GM12874 (cell line): Measurements from ENCODE around the gene GRIA1.

Experiments
- CTCF ChIP-seq: IDR thresholded peaks from 2 replicates; pipeline ENCODE4 v1.5.1; 2011; ENCODE audit warnings: low read depth, mild to moderate bottlenecking, control low read depth, low read length, moderate library complexity; ENCODE audit not compliant: insufficient read depth

GRIA1 gene

GRCh38 chr5:153658149-153658548 is 167.7 kb downstream of the GRIA1 start:
- TF ChIP-seq CTCF, result no peak

- TF ChIP-seq CTCF, result no peak
Measured at GRCh38 chr5:153658606-153659005, 168.1 kb downstream of the GRIA1 start.

DNA sequence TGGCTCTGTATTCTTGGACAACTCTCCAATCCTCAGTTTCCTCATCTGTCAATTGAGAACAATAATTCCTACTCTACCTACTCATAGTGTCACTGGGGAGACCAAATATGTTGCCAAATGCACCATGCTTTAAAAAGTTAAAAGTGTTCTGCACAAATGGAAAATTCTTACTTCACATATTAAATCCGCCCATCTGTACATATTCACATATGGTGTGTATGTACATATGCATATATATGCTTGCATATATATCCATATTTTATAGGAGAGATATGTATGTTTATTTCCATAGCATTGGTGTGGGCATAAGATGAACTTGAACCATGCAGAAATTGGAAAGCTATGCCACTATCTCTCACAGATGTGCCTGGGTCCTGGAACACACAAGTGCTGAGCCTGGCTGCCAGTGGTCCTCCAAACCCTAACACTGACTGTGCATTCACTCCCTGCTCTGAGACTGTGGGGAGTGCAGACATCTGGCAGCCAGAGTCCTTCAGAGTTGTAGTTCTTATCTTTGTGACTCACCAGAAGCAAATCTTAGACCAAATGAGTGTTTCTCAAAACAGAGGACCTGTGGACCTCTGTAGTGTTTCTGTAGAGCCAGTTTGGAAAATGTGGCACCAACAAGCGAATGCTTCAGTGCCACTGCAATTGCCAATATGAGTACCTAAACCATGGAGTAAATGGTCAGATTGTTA is 168.7 kb downstream of the GRIA1 start:
- no peak for TF ChIP-seq CTCF

DNA sequence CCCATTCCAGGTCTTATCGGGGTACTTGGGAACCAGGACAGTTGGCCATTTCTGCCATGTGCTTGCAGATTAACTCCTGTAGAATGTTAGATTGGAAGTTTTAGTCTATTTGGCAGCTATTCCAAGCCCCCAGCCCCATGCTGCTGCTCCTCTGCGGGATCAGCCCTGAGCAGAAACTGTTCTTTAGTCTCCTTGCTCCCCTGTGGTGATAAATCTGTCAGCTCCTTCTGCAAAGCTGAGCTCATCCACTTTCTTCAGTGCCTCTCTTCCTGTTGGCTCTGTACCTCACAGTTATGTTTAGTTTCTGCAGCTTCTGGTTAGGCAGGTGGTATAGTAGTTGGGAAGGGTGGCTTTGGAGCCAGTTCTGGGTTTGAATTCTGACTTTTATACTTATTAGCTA is 170.4 kb downstream of the GRIA1 start:
- TF ChIP-seq CTCF, result no peak

DNA sequence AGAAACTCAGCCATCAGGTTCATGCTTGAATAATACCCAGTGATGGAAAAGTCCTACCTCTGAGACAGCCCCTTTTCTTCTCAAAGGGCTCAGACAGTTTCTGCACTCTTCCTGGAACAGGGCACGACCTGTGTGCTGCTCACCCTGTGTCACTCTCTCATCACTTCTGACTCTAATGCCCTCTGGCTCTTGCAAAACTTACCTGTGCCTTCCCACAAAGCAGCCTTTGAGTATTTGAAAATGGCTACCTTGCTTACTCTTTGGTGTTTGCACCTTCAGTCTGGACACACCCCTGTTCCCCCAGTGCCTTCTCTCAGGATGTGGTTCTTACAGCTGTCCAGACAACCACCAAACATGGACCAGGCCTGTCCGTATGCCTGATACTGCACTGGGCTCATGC is 171.4 kb downstream of the GRIA1 start:
- TF ChIP-seq CTCF, result no peak

DNA sequence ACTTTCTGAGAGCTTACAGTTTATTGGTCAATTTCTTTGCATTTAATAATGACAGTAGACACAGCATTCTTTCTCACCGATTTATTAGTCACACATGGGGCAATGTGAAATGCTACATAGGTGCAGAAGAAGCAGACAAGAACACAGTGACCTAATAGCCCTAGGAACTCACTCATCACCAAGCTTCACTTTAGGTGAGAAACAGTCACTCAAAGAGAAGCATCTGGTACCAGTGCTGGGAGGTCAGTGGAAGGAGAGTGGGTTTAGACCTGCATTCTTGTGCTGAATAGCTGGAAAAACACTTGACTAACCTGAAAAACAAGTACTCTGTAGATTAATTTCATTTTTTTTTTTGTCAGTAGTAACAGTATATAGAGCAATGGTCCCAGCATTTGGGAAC is 179.6 kb downstream of the GRIA1 start:
- no peak for TF ChIP-seq CTCF

DNA sequence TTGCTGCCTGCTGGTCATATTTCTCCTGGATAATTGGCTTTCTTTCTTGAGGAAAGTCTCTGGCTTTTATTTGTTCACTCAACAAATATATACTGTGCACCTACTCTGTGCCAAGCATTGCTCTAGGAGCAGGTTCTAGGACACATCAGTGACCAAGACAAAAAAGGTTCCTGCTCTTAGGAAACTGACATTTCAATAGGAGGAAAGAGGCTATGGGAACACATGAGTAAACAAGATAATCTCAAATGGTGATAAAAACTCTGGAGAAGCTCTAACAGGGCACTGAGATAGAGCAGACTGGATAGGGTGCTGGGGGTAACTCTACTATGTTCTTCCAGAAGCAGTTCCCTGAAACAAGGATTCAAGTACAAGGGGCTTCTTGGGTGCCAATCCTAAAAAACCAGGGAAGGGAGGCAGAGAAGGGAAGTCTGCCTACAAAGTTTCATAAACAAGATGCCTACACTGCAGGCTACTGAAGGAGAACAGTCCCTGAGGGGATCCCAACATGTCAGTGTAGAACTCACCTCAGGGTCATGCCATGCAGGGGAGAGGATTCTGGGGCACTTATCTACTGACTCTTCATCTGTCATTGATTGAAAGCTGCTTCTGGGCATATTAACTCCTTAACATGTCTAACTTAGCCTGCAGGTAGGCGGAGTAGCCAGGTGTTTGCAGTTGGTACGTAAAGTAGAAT is 181.3 kb downstream of the GRIA1 start:
- TF ChIP-seq CTCF, result no peak
